Activated T-cell treated with anti-CD3 and anti-CD28 coated beads for 4 hours (primary cell): ENCODE results near the gene GPR137B.
"Not testable (repeated sequence)": the region's sequence is repeated elsewhere in the genome, so short reads cannot be mapped to it uniquely, and the experiment has no call there.

ENCODE experiments used
- DNase-seq: peaks from one replicate; pipeline ENCODE4 v3.0.0-alpha.2; 2020

GPR137B gene

DNA sequence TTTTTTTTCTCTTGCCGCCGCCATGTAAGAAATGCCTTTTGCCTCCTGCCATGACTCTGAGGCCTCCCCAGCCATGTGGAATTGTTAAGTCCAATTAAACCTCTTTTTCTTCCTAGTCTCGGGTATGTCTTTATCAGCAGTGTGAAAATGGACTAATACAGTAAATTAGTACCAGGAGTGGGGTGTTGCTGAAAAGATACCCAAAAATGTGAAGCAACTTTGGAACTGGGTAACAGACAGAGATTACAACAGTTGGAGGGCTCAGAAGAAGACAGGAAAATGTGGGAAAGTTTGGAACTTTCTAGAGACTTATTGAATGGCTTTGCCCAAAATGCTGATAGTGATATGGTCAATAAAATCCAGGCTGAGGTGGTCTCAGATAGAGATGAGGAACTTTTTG, 19.4 kb downstream of the GPR137B start:
- not testable (repeated sequence) for DNase-seq

DNA sequence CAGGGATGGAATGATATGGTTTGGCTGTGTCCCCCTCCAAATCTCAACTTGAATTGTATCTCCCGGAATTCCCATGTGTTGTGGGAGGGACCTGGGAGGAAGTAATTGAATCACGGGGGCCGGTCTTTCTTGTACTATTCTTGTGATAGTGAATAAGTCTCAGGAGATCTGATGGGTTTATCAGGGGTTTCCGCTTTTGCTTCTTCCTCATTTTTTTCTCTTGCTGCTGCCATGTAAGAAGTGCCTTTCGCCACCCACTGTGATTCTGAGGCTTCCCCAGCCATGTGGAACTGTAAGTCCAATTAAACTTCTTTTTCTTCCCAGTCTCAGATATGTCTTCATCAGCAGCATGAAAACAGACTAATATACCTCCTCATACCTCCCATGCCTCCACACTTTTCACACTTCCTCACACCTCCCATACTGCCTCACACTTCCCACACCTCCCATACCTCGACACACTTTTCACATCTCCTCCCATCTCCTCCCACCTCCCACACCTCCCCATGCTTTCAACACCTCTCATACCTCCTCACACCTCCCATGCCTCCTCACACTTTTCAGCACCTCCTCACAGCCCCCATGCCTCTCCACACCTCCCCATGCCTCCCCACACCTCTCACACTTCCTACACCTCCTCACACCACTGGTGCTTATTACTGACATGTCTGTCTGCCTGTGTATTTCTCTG, 21.3 kb downstream of the GPR137B start:
- no peak for DNase-seq

DNA sequence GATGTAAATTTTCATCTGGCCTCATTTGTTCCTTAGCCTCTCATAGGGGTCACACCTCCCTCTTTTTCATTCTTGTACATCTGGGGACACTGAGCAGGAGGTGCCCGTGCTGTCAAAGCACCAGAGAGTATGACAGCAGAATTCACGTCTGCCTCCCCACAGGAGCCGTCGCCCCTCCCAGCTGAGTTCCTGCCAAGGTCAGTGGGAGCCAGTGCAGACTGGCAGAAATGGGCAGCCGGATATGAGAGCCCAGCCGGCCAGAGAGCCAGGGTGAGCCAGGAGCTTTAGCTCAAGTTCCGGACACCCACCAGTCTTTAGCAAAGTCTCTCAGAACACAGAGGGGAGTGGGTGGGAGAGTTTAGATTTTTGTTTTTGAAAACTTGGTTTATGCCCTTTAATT, 21.9 kb downstream of the GPR137B start:
- no peak for DNase-seq

DNA sequence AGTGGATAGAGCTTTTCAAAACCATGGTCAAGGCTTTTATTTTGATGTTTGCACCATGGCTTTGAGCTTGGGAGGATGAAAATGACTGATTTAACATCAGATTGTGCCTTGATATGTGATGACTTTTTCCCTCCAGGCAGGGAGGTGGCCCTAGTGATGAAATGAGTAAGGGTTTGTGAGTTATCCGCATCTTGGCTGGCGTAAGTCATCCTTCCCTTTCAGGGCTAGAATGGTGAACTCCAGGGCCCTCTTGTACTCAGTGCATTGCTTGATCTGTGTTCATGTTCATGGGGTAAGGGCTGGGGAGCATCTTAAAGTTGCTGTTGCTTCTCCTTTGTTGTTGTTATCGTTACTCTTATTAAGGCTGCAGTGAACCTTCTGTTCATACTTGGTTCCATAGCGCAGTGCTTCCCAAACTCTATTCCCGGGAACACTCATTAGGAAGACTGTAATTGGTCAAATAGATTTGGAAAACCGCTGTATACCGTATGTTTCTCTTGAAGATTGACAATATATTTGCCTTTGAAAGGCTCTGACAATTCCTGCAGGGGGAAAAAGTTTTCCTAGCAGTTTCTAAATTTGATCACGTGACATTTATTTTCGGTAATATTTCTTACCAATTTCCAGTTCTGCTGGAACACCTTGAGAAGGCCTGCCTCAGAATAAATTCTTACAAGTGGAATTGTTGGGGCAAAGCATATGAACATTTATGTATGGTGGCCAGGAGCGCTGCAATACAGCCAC, 23.1 kb downstream of the GPR137B start:
- DNase-seq, result no peak

DNA sequence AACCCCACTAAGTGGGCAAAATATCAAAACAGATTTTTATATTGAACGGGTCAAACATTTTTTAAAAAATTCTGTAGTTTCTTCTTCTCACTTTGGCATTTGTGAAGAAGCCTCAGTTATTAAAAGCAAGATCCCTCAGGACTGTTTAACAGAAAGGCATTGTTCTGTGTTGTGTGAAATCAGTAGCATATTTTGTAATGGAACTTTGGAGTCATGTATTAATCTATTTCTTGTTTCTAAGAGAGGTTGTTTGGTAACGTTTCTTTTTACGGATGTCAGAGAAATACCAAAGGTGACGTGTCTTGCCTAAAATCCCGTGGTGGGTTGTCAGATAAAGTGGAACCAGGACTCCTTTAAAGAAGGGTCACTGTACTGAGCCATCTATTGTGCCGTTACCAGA, 23.7 kb downstream of the GPR137B start:
- DNase-seq, result no peak

DNA sequence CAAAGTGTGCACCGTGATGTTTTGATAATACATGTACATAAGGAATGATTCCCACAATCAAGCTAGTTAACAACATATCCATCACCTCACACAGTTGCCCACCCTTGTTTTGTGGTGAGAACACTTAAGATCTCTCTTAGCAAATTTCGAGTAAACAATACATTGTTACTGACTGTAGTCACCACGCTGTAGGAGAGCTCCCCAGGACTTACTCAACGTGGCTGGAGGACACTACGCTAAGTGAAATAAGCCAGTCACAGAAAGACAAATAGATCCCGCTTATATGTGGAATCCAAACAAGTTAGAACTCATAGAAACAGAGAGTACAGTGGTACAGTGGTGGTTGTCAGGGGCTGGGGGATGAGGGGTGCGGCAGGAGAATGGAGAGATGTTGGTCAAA, 24.8 kb downstream of the GPR137B start:
- no peak for DNase-seq

DNA sequence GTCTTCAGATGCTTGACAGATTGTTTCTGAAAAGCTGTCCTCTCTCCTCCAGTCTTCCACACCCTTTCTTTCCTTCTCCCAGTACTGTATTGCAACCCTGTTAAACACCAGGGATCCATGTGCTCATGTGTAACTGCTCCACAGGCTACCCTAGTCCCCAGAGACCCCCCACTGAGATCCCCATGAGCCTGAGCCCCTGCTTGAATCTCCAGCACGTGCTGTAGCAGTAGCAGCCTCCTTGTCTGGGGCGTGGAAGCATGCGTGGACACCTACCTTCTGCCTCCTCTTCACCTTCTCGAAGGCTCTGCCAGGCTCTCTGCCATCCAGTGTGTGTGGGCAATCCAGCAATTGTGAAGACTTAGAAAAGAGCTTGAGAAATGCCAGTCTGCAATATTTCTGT, 25.2 kb downstream of the GPR137B start:
- DNase-seq, result no peak

DNA sequence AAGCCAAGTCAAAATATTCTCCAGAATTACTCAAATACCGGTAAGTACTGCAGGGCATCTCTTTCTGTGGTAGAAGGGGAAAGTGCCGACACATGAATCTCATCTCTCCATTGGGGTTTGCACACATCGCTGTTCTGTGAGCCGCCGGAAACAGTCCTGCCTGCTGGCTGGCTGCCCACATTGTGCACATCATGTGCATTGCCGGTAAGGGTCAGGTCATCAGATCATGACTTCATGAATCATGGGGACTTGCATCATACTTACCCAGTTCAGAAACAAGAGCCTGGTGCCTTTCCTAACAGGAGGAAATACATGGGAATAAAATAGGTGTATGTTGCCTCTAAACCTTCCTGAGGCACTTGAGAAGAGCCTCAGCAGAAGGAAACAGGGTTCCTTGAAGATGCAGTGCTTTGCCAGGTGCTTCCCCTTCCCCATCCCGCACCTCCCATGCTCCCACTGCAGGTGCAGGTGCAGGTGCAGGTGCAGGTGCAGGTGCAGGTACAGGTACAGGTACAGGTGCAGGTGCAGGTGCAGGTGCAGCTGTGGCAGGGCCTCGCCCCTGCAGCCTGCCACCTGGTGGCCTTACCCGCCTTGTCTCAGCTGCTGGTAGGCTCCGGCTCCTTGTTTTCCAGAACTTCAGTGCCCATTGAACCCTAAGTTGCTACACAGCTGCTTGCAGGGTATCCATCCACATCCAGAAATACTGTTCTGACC, 26.5 kb downstream of the GPR137B start:
- no peak for DNase-seq

DNA sequence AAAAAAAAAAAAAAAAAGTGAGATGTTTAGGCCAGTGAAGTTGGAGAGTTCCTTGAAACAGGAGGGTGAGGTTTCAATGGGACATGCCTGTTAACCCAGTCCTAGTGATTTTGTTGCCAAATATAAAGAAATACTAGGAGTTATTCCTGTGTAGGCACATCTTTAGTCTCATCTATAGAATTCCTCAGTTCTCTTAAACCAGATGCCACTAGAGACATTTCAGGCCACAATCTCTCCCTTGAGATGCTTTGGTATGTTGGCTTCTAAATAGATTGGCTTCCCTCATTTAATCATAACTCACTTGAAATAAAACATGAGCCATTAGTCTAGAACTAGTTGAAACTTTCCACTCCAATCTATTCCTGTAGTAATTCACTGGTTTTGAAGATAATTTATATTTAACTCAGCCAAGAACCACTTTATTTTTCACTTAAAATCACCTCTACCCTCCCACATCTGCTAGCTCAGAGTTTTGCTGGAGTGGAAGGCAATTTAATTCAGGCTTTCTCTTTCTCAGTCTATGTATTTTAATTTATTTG, 29.8 kb downstream of the GPR137B start:
- DNase-seq, result no peak

DNA sequence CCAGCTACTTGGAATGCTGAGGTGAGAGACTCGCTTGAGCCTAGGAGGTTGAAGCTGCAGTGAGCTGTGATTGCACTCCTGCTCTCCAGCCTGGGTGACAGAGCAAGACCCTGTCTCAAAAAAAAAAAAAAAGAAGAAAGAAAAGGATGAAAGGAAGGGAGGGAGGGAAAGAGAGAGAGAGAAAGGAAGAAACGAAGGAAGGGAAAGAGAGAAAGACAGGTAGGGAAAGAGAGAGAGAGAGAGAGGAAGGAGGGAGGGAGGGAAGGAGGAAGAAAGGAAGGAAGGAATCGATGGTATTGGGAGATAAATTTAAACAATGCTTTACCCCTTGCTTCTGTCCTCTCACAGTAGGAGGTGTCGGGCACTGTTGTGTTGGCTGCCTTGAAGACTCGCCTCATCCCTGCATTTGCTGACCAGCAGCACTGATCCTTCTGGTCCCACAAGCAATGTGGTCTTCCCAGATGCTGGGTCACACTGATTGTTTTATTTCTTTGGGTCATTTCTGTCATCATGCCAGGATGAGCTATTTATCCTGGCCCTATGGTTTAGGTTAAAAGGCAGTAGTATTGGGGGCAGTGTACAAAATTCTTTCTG, 30.9 kb downstream of the GPR137B start:
- no peak for DNase-seq

DNA sequence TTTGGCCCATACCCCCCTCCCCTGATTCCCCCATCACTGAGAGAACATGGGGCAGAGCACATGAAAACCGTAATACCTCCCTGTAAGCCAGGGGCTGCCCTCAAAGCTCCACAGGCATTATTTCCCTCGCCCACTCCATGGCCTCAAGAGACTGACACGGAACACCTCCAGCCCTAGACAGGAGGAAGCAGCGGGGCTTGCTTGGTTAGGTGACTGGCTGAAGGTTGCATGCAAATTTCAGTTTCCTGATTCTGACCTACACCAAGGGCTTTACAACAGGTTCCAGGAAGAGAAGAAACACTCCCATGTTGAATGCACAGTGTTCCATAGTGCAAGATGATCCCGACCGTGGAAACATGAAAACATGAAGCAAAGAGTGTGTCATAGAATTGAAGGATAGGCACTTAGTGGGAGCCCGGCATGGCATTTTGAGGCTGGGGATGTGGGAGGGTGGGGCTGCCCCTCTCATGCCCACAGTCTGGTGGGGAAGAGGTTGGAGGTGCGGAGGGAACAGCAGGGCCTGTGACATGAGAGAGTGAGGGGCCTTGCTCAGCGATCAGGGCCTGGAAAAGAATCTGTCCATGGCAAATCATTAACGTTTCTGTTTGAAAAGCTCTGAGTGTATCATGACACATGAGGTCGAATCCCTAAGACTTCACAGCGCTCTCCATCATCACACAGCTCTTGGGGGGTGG, 33.5 kb downstream of the GPR137B start:
- no peak for DNase-seq

DNA sequence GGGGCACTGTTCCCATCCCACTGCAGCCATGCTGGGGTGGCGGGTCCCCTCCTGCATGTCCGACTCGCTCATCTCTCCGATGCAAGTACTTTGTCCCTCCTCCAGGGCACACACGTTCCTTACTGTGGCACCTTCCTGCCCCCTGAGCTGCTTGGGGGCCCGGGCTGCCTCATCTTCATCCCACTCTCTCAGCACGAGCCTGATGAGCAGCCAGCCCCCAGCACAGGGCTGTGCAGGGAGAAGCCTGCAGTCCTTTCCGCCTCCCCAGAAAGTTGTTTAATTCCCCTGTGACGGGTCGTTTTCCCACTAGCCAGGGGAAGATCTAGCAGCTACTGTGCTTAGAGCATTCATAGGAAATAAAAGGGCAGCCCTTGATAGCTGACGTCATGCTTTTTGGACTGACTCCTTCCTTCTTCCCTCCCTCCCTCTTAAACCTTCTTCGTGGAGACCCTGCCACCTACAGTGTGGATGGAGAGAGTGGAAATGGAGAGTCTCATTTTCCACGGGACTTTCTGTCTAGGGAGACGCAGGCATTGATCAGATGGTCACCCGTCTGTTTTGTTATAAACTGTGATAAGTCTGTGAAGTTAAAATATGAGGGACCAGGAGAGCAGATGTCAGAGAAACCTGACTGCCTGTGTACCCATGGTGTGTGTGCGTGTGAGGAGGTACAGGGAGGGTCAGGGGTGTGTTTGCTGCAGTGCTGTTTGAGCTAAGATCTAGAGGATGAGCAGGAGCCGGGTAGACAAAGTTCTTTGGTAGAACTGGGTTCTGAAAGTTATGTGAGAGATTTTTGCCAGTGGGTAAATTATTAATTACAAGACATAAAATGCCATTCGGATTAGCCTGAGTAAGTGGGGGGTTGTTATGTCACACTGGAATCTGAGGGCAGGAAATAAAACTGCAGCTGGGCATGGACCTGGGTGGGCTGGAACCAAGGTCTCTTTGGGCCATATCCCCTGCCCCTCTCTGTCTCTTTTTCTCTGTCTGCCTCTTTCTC, 34.3 kb downstream of the GPR137B start:
- DNase-seq, result no peak

DNA sequence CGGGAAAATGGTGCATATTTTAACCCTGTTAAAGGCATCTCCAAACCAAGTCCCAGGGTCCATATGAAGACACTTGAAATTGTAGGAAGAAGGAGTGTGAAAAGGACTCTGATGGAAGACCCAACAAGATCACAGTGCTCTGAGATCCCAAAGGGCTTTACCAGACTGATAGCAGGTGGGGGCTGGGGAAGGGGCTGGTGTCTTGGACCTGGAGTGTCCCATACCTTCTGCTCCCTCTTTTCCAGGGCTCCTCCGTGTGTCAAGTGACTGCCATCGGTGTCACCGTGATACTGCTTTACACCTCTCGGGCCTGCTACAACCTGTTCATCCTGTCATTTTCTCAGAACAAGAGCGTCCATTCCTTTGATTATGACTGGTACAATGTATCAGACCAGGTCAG, 37.3 kb downstream of the GPR137B start:
- DNase-seq, result no peak

DNA sequence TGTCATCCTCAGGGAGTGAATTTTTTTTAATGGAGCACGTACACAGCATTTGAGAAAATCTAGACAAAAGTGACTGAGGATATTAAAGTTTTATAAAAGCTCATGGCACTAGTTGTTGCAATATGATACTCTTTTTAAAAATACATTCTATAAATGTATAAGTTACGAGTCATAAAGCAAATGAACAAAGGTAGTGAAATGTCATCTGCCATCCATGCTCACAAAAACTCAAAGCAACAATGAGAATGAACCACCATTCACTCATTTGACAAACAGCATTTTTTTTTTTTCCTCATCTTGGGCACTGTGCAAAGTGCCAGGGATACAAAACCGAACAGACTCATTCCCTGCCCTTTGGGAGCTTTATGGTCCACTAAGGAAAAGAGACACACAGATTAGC, 38.7 kb downstream of the GPR137B start:
- DNase-seq, result no peak

DNA sequence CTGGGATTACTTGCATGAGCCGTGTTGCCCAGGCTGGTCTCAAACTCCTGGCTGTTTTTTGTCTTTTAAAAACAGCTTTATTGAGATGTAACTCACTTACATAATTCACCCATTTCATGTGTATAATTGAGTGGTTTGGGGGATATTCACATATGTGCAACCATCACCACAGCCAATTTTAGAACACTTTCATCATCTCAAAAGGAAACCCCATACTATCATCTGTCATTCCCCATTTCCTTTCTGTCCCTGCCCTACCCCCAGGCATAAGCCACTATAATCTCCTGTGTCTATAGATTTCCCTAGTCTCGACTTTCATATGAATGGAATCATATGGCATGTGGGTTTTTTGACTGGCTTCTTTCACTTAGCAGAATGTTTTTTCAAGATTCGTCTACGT, 43.3 kb downstream of the GPR137B start:
- DNase-seq, result no peak

DNA sequence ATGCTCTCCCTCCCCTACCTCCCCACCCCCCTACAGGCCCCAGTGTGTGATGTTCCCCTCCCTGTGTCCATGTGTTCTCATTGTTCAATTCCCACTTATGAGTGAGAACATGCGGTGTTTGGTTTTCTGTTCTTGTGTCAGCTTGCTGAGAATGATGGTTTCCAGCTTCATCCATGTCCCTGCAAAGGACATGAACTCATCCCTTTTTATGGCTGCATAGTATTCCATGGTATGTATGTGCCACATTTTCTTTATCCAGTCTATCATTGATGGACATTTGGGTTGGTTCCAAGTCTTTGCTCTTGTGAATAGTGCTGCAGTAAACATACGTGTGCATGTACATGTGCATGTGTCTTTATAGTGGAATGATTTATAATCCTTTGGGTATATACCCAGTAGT, 44.1 kb downstream of the GPR137B start:
- not testable (repeated sequence) for DNase-seq

DNA sequence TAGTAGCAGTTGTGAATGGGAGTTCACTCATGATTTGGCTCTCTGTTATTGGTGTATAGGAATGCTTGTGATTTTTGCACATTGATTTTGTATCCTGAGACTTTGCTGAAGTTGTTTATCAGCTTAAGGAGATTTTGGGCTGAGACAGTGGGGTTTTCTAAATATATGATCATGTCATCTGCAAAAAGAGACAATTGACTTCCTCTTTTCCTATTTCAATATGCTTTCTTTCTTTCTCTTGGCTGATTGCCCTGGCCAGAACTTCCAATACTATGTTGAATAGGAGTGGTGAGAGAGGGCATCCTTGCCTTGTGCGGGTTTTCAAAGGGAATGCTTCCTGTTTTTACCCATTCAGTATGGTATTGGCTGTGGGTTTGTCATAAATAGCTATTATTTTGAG, 45.7 kb downstream of the GPR137B start:
- not testable (repeated sequence) for DNase-seq

DNA sequence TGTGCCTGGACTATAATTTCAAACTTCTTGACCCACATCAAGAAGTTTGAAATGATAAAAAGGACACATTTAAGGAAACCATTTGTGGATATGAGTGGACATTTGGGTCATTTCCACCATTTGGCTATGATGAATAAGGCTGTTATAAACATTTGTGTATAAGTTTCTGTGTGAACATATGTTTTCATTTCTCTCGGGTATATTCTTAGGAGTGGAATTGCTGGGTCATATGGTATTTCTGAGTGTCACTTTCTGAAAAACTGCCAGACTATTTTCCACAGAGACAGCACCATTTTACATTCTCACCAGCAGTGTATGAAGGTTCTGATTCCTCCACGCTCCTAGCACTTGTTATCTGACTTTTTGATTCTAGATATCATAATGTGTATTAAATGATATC, 50.8 kb downstream of the GPR137B start:
- DNase-seq, result no peak

DNA sequence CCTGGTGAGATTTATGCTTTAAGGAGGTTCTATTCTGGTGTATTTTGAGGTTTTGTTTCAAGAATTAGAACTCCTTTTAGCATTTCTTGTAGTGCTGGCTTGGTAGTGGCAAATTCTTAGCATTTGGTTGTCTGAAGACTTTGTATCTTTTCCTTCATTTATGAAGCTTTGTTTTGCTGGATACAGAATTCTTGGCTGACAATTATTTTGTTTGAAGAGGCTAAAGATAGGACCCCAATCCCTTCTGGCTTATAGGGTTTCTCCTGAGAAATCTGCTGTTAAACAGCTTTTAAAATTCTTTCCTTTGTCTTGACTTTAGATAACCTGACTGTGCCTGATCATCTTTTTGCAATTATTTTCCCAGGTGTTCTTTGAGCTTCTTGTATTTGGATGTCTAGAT, 58.6 kb downstream of the GPR137B start:
- no peak for DNase-seq

DNA sequence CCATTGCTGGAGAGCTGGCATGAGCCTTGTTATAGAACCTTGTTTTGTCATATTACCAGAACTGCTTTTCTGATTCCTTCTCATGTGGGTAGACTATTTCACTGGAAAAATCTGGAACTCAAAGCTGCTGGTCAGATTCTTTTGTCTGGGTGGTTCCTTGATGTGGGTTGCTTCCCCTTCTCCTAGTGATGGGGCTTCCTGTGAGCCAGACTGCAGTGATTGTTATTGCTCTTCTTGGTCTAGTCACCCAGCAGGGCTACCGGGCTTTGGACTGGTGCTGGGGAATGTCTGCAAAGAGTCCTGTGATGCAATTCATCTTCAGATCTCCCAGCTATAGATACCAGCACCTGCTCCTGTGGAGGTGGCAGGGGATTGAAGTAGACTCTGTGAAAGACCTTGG, 59.4 kb downstream of the GPR137B start:
- no peak for DNase-seq

DNA sequence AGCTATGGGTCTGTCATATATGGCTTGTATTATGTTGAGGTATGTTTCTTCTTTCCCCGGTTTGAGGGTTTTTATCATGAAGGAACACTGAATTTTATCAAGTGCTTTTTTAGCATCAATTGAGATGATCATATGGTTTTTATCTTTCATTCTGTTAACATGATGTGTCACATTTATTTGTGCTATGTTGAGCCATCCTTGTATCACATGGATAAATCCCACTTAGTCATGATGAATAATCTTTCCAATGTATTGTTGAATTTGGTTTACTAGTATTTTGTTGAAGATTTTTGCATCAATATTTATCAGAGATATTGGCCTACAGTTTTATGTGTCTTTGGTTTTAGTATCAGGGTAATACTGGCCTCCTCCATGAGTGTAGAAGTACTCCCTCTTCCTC, 61.7 kb downstream of the GPR137B start:
- no peak for DNase-seq

DNA sequence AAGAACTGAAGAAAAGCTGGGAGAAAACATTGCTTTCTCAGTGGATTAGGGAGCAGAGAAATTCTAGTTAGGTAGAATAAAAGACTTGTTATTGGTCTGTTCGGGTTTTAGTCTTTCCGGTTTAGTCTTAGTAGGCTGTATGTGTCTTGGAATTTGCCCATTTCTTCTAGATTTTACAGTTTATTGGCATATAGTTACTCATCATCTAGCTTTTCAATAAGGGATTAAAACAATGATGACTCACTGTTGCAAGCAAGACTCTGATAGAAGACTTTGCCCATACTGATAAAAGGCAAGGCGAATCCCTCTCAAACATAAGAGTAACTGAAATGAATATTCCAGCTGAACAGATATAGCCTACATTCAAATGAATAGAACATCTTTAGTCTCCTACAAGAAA, 62.3 kb downstream of the GPR137B start:
- DNase-seq, result no peak
